ENCODE results near the gene CTSW.

DNA sequence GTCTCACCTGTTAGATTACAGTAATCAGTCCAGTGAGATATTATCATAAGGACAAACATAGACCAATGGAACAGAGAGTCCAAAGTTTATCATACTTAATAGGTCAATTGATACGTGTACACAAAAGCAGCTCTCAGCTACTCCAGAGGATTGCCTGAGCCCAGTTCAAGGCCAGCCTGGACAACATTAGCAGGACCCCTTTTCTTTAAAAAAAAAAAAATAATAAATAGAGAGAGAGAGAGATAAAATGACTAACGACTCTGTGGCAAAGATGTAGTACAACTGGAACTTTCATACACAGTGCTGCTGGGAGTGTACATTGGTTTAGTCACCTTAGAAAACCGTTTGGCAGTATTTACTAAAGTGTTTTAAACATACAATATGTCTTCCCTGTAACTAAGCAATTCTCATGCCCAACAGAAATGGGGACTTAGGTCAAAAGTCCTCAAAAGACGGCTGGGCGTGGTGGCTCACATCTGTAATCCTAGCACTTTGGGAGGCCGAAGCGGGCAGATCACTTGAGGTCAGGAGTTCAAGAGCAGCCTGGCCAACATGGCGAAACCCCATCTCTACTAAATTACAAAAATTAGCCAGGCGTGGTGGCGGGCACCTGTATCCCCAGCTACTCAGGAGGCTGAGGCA, 35.3 kb upstream of the CTSW start:
- TF ChIP-seq POLR2A (IDR thresholded peaks at IDR 0.05) = no peak
- no peak for TF ChIP-seq CTCF (IDR thresholded peaks at IDR 0.05)
- no peak for TF ChIP-seq EP300 (IDR thresholded peaks at IDR 0.05)
